Measurements from ENCODE around the gene SLC25A48.

The SLC25A48 gene

GRCh38 chr5:135867599-135867998 is 33.1 kb downstream of the SLC25A48 start:
- no peak overlapping the region for H3K4me3 ChIP-seq (ENCODE audit: insufficient read depth, low read depth, low read length, poor library complexity, severe bottlenecking)
- no peak for DNase-seq

GRCh38 chr5:135868681-135869080 is 34.2 kb downstream of the SLC25A48 start:
- Histone ChIP-seq H3K9me3 (ENCODE audit: control insufficient read depth, low read length) (no peaks in the 10 kb centered on the region), H3K27me3 (replicated peaks; ENCODE audit: control insufficient read depth, insufficient read depth, low read length, poor library complexity, severe bottlenecking) (no peaks in the 10 kb centered on the region)
- no peak for DNase-seq

More at GRCh38 chr5:135867599-135867998, 33.1 kb downstream of the SLC25A48 start:
- Histone ChIP-seq H3K27ac (ENCODE audit: insufficient read depth, low read length, poor library complexity, severe bottlenecking) (no peak overlapping the region), H3K27me3 (replicated peaks; ENCODE audit: control insufficient read depth, insufficient read depth, low read length, poor library complexity, severe bottlenecking) (no peaks in the 10 kb centered on the region), H3K4me1 (ENCODE audit: control insufficient read depth, insufficient read depth, low read length, poor library complexity, severe bottlenecking) (no peaks in the 10 kb centered on the region), H3K9me3 (ENCODE audit: control insufficient read depth, low read length) (no peaks in the 10 kb centered on the region), H3K36me3 (ENCODE audit: control insufficient read depth, insufficient read depth, low read length) (no peaks in the 10 kb centered on the region)

GRCh38 chr5:135869276-135869675 is 34.8 kb downstream of the SLC25A48 start:
- DNase-seq = no peak
- Histone ChIP-seq H3K36me3 (ENCODE audit: control insufficient read depth, insufficient read depth, low read length) (no peaks in the 10 kb centered on the region), H3K4me1 (ENCODE audit: control insufficient read depth, insufficient read depth, low read length, poor library complexity, severe bottlenecking) (no peaks in the 10 kb centered on the region), H3K9me3 (ENCODE audit: control insufficient read depth, low read length) (no peaks in the 10 kb centered on the region), H3K27me3 (replicated peaks; ENCODE audit: control insufficient read depth, insufficient read depth, low read length, poor library complexity, severe bottlenecking) (no peaks in the 10 kb centered on the region), H3K4me3 (ENCODE audit: insufficient read depth, low read depth, low read length, poor library complexity, severe bottlenecking) (no peak overlapping the region), H3K27ac (ENCODE audit: insufficient read depth, low read length, poor library complexity, severe bottlenecking) (no peak overlapping the region)

More at GRCh38 chr5:135868681-135869080, 34.2 kb downstream of the SLC25A48 start:
- no peak overlapping the region for H3K27ac ChIP-seq (ENCODE audit: insufficient read depth, low read length, poor library complexity, severe bottlenecking)
- H3K4me1 ChIP-seq (ENCODE audit: control insufficient read depth, insufficient read depth, low read length, poor library complexity, severe bottlenecking) = no peaks in the 10 kb centered on the region
- H3K4me3 ChIP-seq (ENCODE audit: insufficient read depth, low read depth, low read length, poor library complexity, severe bottlenecking) = no peak overlapping the region
- no peaks in the 10 kb centered on the region for H3K36me3 ChIP-seq (ENCODE audit: control insufficient read depth, insufficient read depth, low read length)

GRCh38 chr5:135869935-135870334 is 35.5 kb downstream of the SLC25A48 start:
- no peak overlapping the region for H3K27ac ChIP-seq (ENCODE audit: insufficient read depth, low read length, poor library complexity, severe bottlenecking)
- DNase-seq = no peak
- H3K36me3 ChIP-seq (ENCODE audit: control insufficient read depth, insufficient read depth, low read length) = no peaks in the 10 kb centered on the region

GRCh38 chr5:135871268-135871915 is 36.9 kb downstream of the SLC25A48 start:
- Histone ChIP-seq H3K4me1 (ENCODE audit: control insufficient read depth, insufficient read depth, low read length, poor library complexity, severe bottlenecking) (no peaks in the 10 kb centered on the region), H3K9me3 (ENCODE audit: control insufficient read depth, low read length) (no peaks in the 10 kb centered on the region), H3K36me3 (ENCODE audit: control insufficient read depth, insufficient read depth, low read length) (no peaks in the 10 kb centered on the region), H3K4me3 (ENCODE audit: insufficient read depth, low read depth, low read length, poor library complexity, severe bottlenecking) (no peak overlapping the region), H3K27me3 (replicated peaks; ENCODE audit: control insufficient read depth, insufficient read depth, low read length, poor library complexity, severe bottlenecking) (no peaks in the 10 kb centered on the region), H3K27ac (ENCODE audit: insufficient read depth, low read length, poor library complexity, severe bottlenecking) (no peak overlapping the region)
- DNase-seq = no peak

More at GRCh38 chr5:135869935-135870334, 35.5 kb downstream of the SLC25A48 start:
- H3K27me3 ChIP-seq (replicated peaks; ENCODE audit: control insufficient read depth, insufficient read depth, low read length, poor library complexity, severe bottlenecking) = no peaks in the 10 kb centered on the region
- no peaks in the 10 kb centered on the region for H3K4me1 ChIP-seq (ENCODE audit: control insufficient read depth, insufficient read depth, low read length, poor library complexity, severe bottlenecking)
- H3K4me3 ChIP-seq (ENCODE audit: insufficient read depth, low read depth, low read length, poor library complexity, severe bottlenecking) = no peak overlapping the region
- no peaks in the 10 kb centered on the region for H3K9me3 ChIP-seq (ENCODE audit: control insufficient read depth, low read length)

GRCh38 chr5:135873831-135874230 is 39.4 kb downstream of the SLC25A48 start:
- Histone ChIP-seq H3K4me1 (ENCODE audit: control insufficient read depth, insufficient read depth, low read length, poor library complexity, severe bottlenecking) (no peaks in the 10 kb centered on the region), H3K36me3 (ENCODE audit: control insufficient read depth, insufficient read depth, low read length) (no peaks in the 10 kb centered on the region), H3K27me3 (replicated peaks; ENCODE audit: control insufficient read depth, insufficient read depth, low read length, poor library complexity, severe bottlenecking) (no peaks in the 10 kb centered on the region), H3K27ac (ENCODE audit: insufficient read depth, low read length, poor library complexity, severe bottlenecking) (no peak overlapping the region), H3K4me3 (ENCODE audit: insufficient read depth, low read depth, low read length, poor library complexity, severe bottlenecking) (no peak overlapping the region), H3K9me3 (ENCODE audit: control insufficient read depth, low read length) (no peaks in the 10 kb centered on the region)
- no peak for DNase-seq

- H3K36me3 ChIP-seq (ENCODE audit: control insufficient read depth, insufficient read depth, low read length) = no peaks in the 10 kb centered on the region
- H3K27ac ChIP-seq (ENCODE audit: insufficient read depth, low read length, poor library complexity, severe bottlenecking) = no peak overlapping the region
- H3K27me3 ChIP-seq (replicated peaks; ENCODE audit: control insufficient read depth, insufficient read depth, low read length, poor library complexity, severe bottlenecking) = no peaks in the 10 kb centered on the region
- no peaks in the 10 kb centered on the region for H3K9me3 ChIP-seq (ENCODE audit: control insufficient read depth, low read length)
- no peaks in the 10 kb centered on the region for H3K4me1 ChIP-seq (ENCODE audit: control insufficient read depth, insufficient read depth, low read length, poor library complexity, severe bottlenecking)
- H3K4me3 ChIP-seq (ENCODE audit: insufficient read depth, low read depth, low read length, poor library complexity, severe bottlenecking) = no peak overlapping the region
- no peak for DNase-seq
These were observed 40.0 kb downstream of the SLC25A48 start for GRCh38 chr5:135874461-135874860.

GRCh38 chr5:135875567-135875966 is 41.1 kb downstream of the SLC25A48 start:
- Histone ChIP-seq H3K36me3 (ENCODE audit: control insufficient read depth, insufficient read depth, low read length) (no peaks in the 10 kb centered on the region), H3K4me3 (ENCODE audit: insufficient read depth, low read depth, low read length, poor library complexity, severe bottlenecking) (no peak overlapping the region), H3K4me1 (ENCODE audit: control insufficient read depth, insufficient read depth, low read length, poor library complexity, severe bottlenecking) (no peaks in the 10 kb centered on the region), H3K27me3 (replicated peaks; ENCODE audit: control insufficient read depth, insufficient read depth, low read length, poor library complexity, severe bottlenecking) (no peaks in the 10 kb centered on the region), H3K9me3 (ENCODE audit: control insufficient read depth, low read length) (no peaks in the 10 kb centered on the region), H3K27ac (ENCODE audit: insufficient read depth, low read length, poor library complexity, severe bottlenecking) (no peak overlapping the region)
- DNase-seq = no peak

GRCh38 chr5:135876146-135876545 is 41.7 kb downstream of the SLC25A48 start:
- no peaks in the 10 kb centered on the region for H3K27me3 ChIP-seq (replicated peaks; ENCODE audit: control insufficient read depth, insufficient read depth, low read length, poor library complexity, severe bottlenecking)
- no peaks in the 10 kb centered on the region for H3K36me3 ChIP-seq (ENCODE audit: control insufficient read depth, insufficient read depth, low read length)
- DNase-seq = no peak
- no peak overlapping the region for H3K4me3 ChIP-seq (ENCODE audit: insufficient read depth, low read depth, low read length, poor library complexity, severe bottlenecking)
- no peaks in the 10 kb centered on the region for H3K4me1 ChIP-seq (ENCODE audit: control insufficient read depth, insufficient read depth, low read length, poor library complexity, severe bottlenecking)
- no peaks in the 10 kb centered on the region for H3K9me3 ChIP-seq (ENCODE audit: control insufficient read depth, low read length)
- no peak overlapping the region for H3K27ac ChIP-seq (ENCODE audit: insufficient read depth, low read length, poor library complexity, severe bottlenecking)

GRCh38 chr5:135877570-135878155 is 43.2 kb downstream of the SLC25A48 start:
- Histone ChIP-seq H3K36me3 (ENCODE audit: control insufficient read depth, insufficient read depth, low read length) (no peaks in the 10 kb centered on the region), H3K27me3 (replicated peaks; ENCODE audit: control insufficient read depth, insufficient read depth, low read length, poor library complexity, severe bottlenecking) (no peaks in the 10 kb centered on the region), H3K27ac (ENCODE audit: insufficient read depth, low read length, poor library complexity, severe bottlenecking) (no peak overlapping the region), H3K4me3 (ENCODE audit: insufficient read depth, low read depth, low read length, poor library complexity, severe bottlenecking) (no peak overlapping the region), H3K4me1 (ENCODE audit: control insufficient read depth, insufficient read depth, low read length, poor library complexity, severe bottlenecking) (no peaks in the 10 kb centered on the region), H3K9me3 (ENCODE audit: control insufficient read depth, low read length) (no peaks in the 10 kb centered on the region)
- DNase-seq = no peak

Data from effector memory CD4-positive, alpha-beta T cell (primary cell).